ENCODE data around the gene IL11.

Gene IL11

DNA sequence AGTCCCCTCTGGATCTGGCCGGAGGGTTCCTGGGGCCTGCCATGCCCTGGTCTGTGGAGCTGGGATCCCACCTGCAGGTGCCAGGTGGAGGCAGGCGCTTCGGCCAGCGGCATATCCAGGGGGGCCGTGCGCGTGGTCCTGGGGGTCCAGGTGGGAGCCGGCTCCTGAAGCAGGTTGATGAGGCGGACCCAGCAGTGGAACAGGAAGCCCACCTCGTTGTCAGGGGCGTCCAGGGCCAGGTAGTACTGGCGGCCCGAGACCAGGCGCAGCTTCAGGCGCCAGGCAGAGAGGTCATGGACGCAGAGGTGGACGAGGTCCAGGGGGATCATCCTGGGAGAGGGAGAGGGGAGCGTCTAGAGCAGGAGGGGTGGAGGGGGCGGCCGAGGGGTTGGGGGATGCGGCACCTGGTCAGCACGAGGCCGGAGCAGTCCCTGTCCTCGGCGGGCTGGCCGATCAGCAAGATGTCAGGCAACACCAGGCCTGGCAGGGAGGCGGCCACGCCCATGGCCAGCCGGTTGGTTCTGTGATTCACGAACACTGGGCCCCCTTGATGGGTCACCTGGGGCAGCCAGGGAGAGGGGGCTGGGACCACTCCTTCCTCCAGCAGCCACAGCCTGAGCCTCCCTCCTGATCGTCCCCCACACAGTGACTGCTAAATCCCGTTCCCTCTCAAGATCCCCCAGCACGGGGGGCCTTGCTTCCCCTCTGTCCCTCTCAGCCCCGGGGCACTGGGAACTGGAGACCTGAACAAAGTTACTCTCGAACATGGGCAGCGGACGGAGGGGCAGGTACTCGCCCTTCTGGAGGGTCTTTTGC, 7.9 kb downstream of the IL11 start:
- Histone ChIP-seq H3K4me3 (no peak overlapping the region), H3K27ac (no peak overlapping the region)
- DNase-seq (ENCODE audit: low spot score) = no peak
- TF ChIP-seq, protein P1, sequence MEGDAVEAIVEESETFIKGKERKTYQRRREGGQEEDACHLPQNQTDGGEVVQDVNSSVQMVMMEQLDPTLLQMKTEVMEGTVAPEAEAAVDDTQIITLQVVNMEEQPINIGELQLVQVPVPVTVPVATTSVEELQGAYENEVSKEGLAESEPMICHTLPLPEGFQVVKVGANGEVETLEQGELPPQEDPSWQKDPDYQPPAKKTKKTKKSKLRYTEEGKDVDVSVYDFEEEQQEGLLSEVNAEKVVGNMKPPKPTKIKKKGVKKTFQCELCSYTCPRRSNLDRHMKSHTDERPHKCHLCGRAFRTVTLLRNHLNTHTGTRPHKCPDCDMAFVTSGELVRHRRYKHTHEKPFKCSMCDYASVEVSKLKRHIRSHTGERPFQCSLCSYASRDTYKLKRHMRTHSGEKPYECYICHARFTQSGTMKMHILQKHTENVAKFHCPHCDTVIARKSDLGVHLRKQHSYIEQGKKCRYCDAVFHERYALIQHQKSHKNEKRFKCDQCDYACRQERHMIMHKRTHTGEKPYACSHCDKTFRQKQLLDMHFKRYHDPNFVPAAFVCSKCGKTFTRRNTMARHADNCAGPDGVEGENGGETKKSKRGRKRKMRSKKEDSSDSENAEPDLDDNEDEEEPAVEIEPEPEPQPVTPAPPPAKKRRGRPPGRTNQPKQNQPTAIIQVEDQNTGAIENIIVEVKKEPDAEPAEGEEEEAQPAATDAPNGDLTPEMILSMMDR (IDR thresholded peaks at IDR 0.05) = no peak

DNA sequence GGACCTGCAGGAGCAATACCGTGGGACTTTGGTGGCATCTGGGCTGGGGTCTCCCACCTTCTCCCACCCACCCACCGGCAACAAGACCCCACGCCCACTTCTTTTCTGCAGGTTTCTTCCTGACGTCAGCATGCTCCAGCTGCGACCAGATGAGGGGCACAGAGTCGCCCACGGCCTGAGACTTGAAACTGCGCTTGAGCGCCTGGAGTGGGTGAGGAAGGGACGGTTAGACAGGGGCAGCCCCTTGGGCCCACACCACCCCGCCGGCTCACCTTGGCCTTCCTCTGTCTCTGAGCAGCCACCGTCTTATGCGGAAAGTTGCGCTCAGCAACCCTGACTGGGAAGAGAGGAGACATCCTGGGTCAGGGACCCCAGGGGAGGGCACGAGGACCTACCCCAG, 9.4 kb downstream of the IL11 start:
- TF ChIP-seq, protein P1 (IDR thresholded peaks at IDR 0.05) = no peak
- Histone ChIP-seq H3K27ac (no peak overlapping the region), H3K4me3 (no peak overlapping the region)
- no peak for DNase-seq (ENCODE audit: low spot score)

DNA sequence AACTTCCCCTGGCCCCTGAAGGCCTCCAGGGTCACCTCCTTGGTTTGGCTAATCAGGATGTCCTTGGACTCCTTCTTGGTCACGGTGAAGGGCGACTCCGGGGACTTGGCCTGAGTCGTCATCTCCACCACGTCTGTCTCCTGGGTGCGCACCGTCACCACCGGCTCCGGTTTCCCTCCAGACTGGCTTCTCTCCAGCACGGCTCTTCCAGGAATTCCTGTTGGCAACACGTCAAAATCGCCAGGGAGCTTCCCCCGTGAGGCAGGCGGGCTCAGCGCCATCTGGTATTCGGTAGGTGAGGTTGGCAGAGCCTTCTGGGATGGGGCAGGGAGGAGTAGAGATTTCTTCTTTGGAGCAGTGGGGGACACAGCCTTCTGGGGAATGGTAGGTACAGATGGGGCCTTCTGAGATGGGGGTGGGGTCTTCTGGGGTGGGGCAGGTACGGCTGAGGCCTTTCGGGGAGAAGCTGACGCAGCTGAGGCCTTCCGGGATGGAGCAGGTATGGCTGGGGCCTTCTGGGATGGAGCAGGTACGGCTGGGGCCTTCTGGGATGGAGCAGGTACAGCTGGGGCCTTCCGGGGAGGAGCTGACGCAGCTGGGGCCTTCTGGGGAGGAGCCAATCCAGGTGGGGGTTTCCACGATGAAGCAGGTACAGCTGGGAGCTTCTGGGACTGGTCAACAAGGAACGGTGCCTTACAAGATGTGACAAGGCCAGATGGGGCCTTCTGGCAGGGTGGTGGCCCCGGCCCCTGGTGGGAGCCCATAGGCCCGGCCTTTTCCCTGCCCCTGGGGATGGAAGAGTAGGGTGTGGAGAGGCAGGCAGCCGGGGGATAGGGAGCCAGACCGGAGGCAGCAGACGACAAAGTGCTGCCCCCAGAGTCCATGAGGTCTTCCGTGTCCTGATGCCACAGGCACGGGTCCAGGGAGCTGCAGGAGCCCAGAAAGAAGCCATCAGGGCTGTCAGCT, 11.0 kb downstream of the IL11 start:
- TF ChIP-seq, protein P1 (IDR thresholded peaks at IDR 0.05) = no peak
- no peak overlapping the region for H3K27ac ChIP-seq
- no peak for DNase-seq (ENCODE audit: low spot score)

DNA sequence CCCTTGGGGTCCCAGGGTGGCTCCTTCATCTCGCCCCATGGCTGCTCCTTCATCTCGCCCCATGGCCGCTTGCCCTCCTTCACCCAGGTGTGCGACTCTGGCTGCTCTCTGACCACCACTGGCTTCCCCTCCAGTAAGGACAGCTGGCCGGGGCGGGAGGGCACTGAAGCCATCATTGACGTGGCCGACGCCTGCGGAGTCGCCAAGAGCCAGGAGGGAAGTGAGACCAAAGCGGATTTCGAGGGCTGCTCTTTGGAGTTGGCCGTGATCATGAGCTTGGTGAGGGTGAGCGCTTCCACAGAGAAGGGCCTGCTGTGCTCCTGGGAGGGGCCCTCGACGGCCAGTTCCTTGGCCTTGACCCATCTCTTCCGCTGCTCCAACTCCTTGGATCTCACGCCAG, 11.8 kb downstream of the IL11 start:
- H3K4me3 ChIP-seq = no peak overlapping the region
- TF ChIP-seq, protein P1 (IDR thresholded peaks at IDR 0.05) = no peak
- DNase-seq (ENCODE audit: low spot score) = no peak
- H3K27ac ChIP-seq = no peak overlapping the region

More for the DNA sequence above, 11.0 kb downstream of the IL11 start:
- no peak overlapping the region for H3K4me3 ChIP-seq

DNA sequence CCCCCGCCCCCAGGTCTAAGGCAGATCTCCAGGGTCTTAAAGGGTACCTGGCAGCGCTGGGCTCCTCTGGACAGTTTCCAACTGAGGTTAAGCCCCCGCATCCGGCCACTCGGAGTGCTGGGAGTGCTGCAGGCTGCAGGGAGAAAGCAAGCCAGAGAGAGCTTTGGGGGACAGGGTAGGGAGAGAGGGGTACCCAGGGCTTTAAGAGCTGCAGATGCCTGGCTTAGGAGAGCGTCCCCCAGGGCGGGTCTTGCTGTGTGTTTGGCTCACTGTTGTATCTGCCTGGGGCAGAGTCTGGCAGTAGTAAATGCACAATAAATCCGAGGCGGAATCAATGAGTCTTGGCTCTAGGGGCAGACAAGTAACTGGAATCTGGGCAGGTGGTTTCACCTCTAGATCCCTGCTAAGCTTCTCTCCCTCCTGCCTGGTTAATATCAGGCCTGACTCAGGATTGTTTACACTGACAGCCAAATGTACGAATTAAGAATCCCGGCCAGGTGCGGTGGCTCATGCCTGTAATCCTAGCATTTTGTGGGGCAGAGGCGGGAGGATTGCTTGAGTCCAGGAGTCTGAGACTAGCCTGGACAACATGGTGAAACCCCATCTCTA, 14.9 kb downstream of the IL11 start:
- H3K27ac ChIP-seq = no peak overlapping the region
- DNase-seq (ENCODE audit: low spot score) = no peak
- no peak overlapping the region for H3K4me3 ChIP-seq
- TF ChIP-seq, protein P1 (IDR thresholded peaks at IDR 0.05) = no peak

DNA sequence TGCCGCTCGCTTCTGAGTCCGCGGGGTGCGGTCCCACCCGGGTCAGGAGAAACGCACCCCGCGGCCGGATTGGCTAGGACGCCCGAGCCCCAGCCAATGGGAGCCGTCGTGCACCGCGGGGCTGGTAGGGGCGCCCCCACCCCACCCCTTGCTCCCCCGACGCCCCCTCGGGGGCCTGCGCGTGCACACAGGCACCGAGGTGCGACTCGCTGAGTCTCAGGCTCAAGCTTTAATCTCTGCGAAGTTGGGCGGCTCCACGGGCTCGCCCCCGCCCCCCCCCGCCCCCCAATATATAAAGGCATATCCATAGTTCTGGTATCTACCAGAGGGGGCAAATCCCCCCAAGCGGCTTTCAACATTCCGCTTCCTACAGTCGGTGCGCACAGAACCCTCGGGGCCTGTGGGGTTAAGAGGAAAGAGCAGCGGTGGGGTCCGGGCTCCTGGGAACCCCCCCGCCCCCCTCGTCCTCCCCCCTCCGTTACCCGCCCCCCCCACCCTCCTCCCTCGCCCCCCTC, 15.5 kb downstream of the IL11 start, which contains the start of gene COX6B2:
Gene COX6B2, minus strand, starts transcription at position 22 of the 515 bp plus-strand sequence. CDS start 198 bp downstream, outside the sequence.
- Histone ChIP-seq H3K27ac (no peak within 1 kb of the TSS), H3K4me3 (peak within 1 kb of the TSS; percentile 70)
- no peak for DNase-seq (ENCODE audit: low spot score)
- TF ChIP-seq, protein P1 (IDR thresholded peaks at IDR 0.05) = no peak
